ENCODE measurements around the gene SLFN14.
"Not testable (repeated sequence)": the region's sequence is repeated elsewhere in the genome, so short reads cannot be mapped to it uniquely, and the experiment has no call there.

GRCh38 chr17:35518431-35518830 is 42.2 kb downstream of the SLFN14 start:
- TF ChIP-seq CBX8 (IDR thresholded peaks at IDR 0.05); CTCF (IDR thresholded peaks at IDR 0.05); BHLHE40 (IDR thresholded peaks at IDR 0.05; ENCODE audit: low read depth, low read length); MAFK (IDR thresholded peaks at IDR 0.05; ENCODE audit: partially characterized antibody): not testable (repeated sequence)
